Stomach smooth muscle (tissue), 2 donors: ENCODE results near the gene PIK3R6.

Experiments used
- H3K27ac ChIP-seq: one replicate; pipeline ENCODE4 v1.7.0; 2013; ENCODE audit warnings: mild to moderate bottlenecking, low read length, inconsistent platforms
- H3K27me3 ChIP-seq, 2 donors: one replicate each; pipeline ENCODE4 v1.7.0; 2013; ENCODE audit warnings: low read length in 2 of 2; ENCODE audit not compliant: insufficient read depth in 2 of 2, control insufficient read depth in 1 of 2
- H3K36me3 ChIP-seq, 2 donors: one replicate each; pipeline ENCODE4 v1.7.0; 2013; ENCODE audit warnings: low read length in 2 of 2; ENCODE audit not compliant: control insufficient read depth in 2 of 2, insufficient read depth in 2 of 2
- H3K4me1 ChIP-seq: one replicate; pipeline ENCODE4 v1.7.0; 2013; ENCODE audit warnings: low read length; ENCODE audit not compliant: control insufficient read depth, insufficient read depth
- H3K4me3 ChIP-seq, 2 donors: one replicate each; pipeline ENCODE4 v1.7.0; 2013; ENCODE audit warnings: low read length in 2 of 2
- H3K9ac ChIP-seq, 2 donors: one replicate each; pipeline ENCODE4 v1.7.0; 2013; ENCODE audit warnings: low read length in 2 of 2, mild to moderate bottlenecking in 1 of 2
- H3K9me3 ChIP-seq, 2 donors: one replicate each; pipeline ENCODE4 v1.7.0; 2013; ENCODE audit warnings: low read length in 2 of 2; ENCODE audit not compliant: control insufficient read depth in 2 of 2
- donor health status: healthy.
- donor health status: Pancreatic carcinoma.

Gene PIK3R6

GRCh38 chr17:8872705-8873435, 5.4 kb upstream of the PIK3R6 start:
- H3K36me3 ChIP-seq, result no peaks in the 10 kb centered on the region
- peaks cover 0 to 4% of the 10 kb centered on the region in 2 donors for H3K9me3 ChIP-seq
- peaks cover 19 to 22% of the 10 kb centered on the region in 2 donors for H3K27me3 ChIP-seq
- H3K4me1 ChIP-seq, result no peaks in the 10 kb centered on the region
- no peak overlapping the region for H3K4me3 ChIP-seq
- H3K9ac ChIP-seq, result no peak overlapping the region
- H3K27ac ChIP-seq, result no peak overlapping the region

GRCh38 chr17:8872036-8872704, 4.7 kb upstream of the PIK3R6 start:
- no peak overlapping the region for H3K27ac ChIP-seq
- no peaks in the 10 kb centered on the region for H3K36me3 ChIP-seq
- no peak overlapping the region for H3K9ac ChIP-seq
- H3K4me3 ChIP-seq, result no peak overlapping the region
- no peaks in the 10 kb centered on the region for H3K4me1 ChIP-seq
- peaks cover 19 to 24% of the 10 kb centered on the region in 2 donors for H3K27me3 ChIP-seq
- H3K9me3 ChIP-seq, result peaks cover 0 to 4% of the 10 kb centered on the region in 2 donors

GRCh38 chr17:8871081-8871581, 3.7 kb upstream of the PIK3R6 start:
- H3K27me3 ChIP-seq, result peaks cover 19 to 28% of the 10 kb centered on the region in 2 donors
- H3K27ac ChIP-seq, result no peak overlapping the region
- peaks cover 0 to 4% of the 10 kb centered on the region in 2 donors for H3K9me3 ChIP-seq
- H3K9ac ChIP-seq, result no peak overlapping the region
- no peak overlapping the region for H3K4me3 ChIP-seq
- H3K36me3 ChIP-seq, result no peaks in the 10 kb centered on the region
- H3K4me1 ChIP-seq, result no peaks in the 10 kb centered on the region

GRCh38 chr17:8870406-8871040, 3.0 kb upstream of the PIK3R6 start:
- Histone ChIP-seq H3K27ac (no peak overlapping the region), H3K4me1 (no peaks in the 10 kb centered on the region), H3K36me3 (no peaks in the 10 kb centered on the region), H3K4me3 (no peak overlapping the region), H3K9me3 (peaks cover 0 to 4% of the 10 kb centered on the region in 2 donors), H3K9ac (no peak overlapping the region), H3K27me3 (peaks cover 19 to 26% of the 10 kb centered on the region in 2 donors)

- Histone ChIP-seq H3K27me3 (peaks cover 16 to 24% of the 10 kb centered on the region in 2 donors), H3K4me3 (no peak overlapping the region), H3K9me3 (peaks cover 0 to 4% of the 10 kb centered on the region in 2 donors), H3K27ac (no peak overlapping the region), H3K36me3 (no peaks in the 10 kb centered on the region), H3K4me1 (no peaks in the 10 kb centered on the region), H3K9ac (no peak overlapping the region)
These were observed 1.8 kb upstream of the PIK3R6 start for GRCh38 chr17:8869114-8869815.

GRCh38 chr17:8868529-8868951, 1.1 kb upstream of the PIK3R6 start:
- H3K9me3 ChIP-seq, result peaks cover 0 to 4% of the 10 kb centered on the region in 2 donors
- H3K27ac ChIP-seq, result no peak overlapping the region
- H3K9ac ChIP-seq, result no peak overlapping the region

GRCh38 chr17:8868092-8868491, 618 bp upstream of the PIK3R6 start:
- H3K36me3 ChIP-seq, result no peaks in the 10 kb centered on the region

More at GRCh38 chr17:8868529-8868951, 1.1 kb upstream of the PIK3R6 start:
- Histone ChIP-seq H3K4me1 (no peaks in the 10 kb centered on the region), H3K27me3 (peaks cover 11 to 19% of the 10 kb centered on the region in 2 donors), H3K36me3 (no peaks in the 10 kb centered on the region), H3K4me3 (no peak overlapping the region)

GRCh38 chr17:8865811-8866210, 1.7 kb downstream of the PIK3R6 start:
- H3K36me3 ChIP-seq, result no peaks in the 10 kb centered on the region
- H3K4me1 ChIP-seq, result no peaks in the 10 kb centered on the region

More at GRCh38 chr17:8868092-8868491, 618 bp upstream of the PIK3R6 start:
- Histone ChIP-seq H3K4me3 (no peak overlapping the region), H3K9ac (no peak overlapping the region), H3K9me3 (peaks cover 0 to 4% of the 10 kb centered on the region in 2 donors), H3K27me3 (peaks cover 7 to 15% of the 10 kb centered on the region in 2 donors), H3K4me1 (no peaks in the 10 kb centered on the region), H3K27ac (no peak overlapping the region)

GRCh38 chr17:8865385-8865784, 2.1 kb downstream of the PIK3R6 start:
- Histone ChIP-seq H3K36me3 (no peaks in the 10 kb centered on the region), H3K4me3 (no peak overlapping the region), H3K9ac (no peak overlapping the region), H3K9me3 (no peaks in the 10 kb centered on the region), H3K27me3 (peaks cover 0 to 12% of the 10 kb centered on the region in 2 donors), H3K27ac (no peak overlapping the region), H3K4me1 (no peaks in the 10 kb centered on the region)

More at GRCh38 chr17:8865811-8866210, 1.7 kb downstream of the PIK3R6 start:
- H3K9ac ChIP-seq, result no peak overlapping the region
- H3K9me3 ChIP-seq, result no peaks in the 10 kb centered on the region
- H3K27me3 ChIP-seq, result peaks cover 0 to 12% of the 10 kb centered on the region in 2 donors
- no peak overlapping the region for H3K4me3 ChIP-seq
- no peak overlapping the region for H3K27ac ChIP-seq
